Sigmoid colon (tissue), 4 donors: ENCODE measurements around the gene NOTCH1.
"Not testable (repeated sequence)": the region's sequence is repeated elsewhere in the genome, so short reads cannot be mapped to it uniquely, and the experiment has no call there.

Experiments
- CTCF ChIP-seq, 4 experiments: fragments of 450-650 bp in 3 of 4; fragments of 200-600 bp in 1 of 4; IDR thresholded peaks; one replicate each; pipeline ENCODE4 v1.5.1; 2016 to 2019; ENCODE audit warnings: antibody characterized with exemption in 4 of 4, mild to moderate bottlenecking in 3 of 4, moderate library complexity in 2 of 4
- POLR2A ChIP-seq, 2 donors: fragments of 450-650 bp; IDR thresholded peaks; one replicate each; pipeline ENCODE4 v1.6.1; 2016; ENCODE audit warnings: antibody characterized with exemption in 2 of 2, mild to moderate bottlenecking in 2 of 2, moderate library complexity in 2 of 2
- POLR2AphosphoS5 ChIP-seq, 4 donors: sonication (generic); formaldehyde crosslinking; IDR thresholded peaks; one replicate each; pipeline ENCODE4 v1.6.1; 2017; ENCODE audit warnings: antibody characterized with exemption in 4 of 4

GRCh38 chr9:136558846-136559245, 13.0 kb upstream of the NOTCH1 start:
- TF ChIP-seq CTCF, POLR2AphosphoS5, POLR2A (IDR thresholded peaks at IDR 0.05): not testable (repeated sequence)
